Endothelial cell of umbilical vein (primary cell): ENCODE results near the gene FYB1. TPM values are rescaled to one million over a fixed set of nuclear protein-coding genes. Genes with fewer than 3 reads are reported as not detected.
A peak's percentile ranks its signal among the peaks of the same experiment; 100 is the strongest.

Experiments
- BruUV-seq: library from RNA; stranded (reverse); fragments of 400-500 nt; replicated peaks from 2 replicates; lab custom pipeline; 2021; lab: Mats Ljungman, UMichigan
- CTCF ChIA-PET: fragments of 300-600, 350-600 bp; sonication (Branson Sonifier 250); formaldehyde crosslinking; loops from one replicate; lab custom pipeline; 2021; ENCODE audit warnings: antibody characterized with exemption, inconsistent platforms; lab: Charles Lee
- POLR2A ChIA-PET: fragments of 300-600, 350-600 bp; sonication (Branson Sonifier 250); formaldehyde crosslinking; loops from one replicate; lab custom pipeline; 2021; ENCODE audit warnings: antibody characterized with exemption, inconsistent platforms; lab: Charles Lee
- DNase-seq: peaks from one replicate; pipeline ENCODE4 v3.0.0-alpha.2; 2011; ENCODE audit warnings: low read depth, low spot score
- FAIRE-seq: peaks from 2 replicates; lab custom pipeline; 2011; peaks lifted over from hg19 to GRCh38; lab: Jason Lieb, UNC
- H2AFZ ChIP-seq: 2 replicates; pipeline ENCODE4 v1.6.0; 2012; ENCODE audit warnings: low read depth, low read length, control low read depth, inconsistent platforms
- H3K27ac ChIP-seq: 2 replicates; pipeline ENCODE4 v1.5.1; 2011; ENCODE audit warnings: low read depth, mild to moderate bottlenecking, control low read depth, low read length, moderate library complexity; ENCODE audit not compliant: insufficient read depth
- H3K27me3 ChIP-seq, 2 experiments: 2 replicates each; pipeline versions ENCODE4 v1.6.0 to v1.6.1; 2011; ENCODE audit warnings: low read length in 2 of 2, mixed read lengths in 1 of 2; ENCODE audit not compliant: control insufficient read depth in 2 of 2, insufficient read depth in 2 of 2
- H3K36me3 ChIP-seq, 2 experiments: 2 replicates in 1 of 2; 3 replicates in 1 of 2; pipeline ENCODE4 v1.5.1; 2011; ENCODE audit warnings: low read length in 2 of 2, mild to moderate bottlenecking in 1 of 2, moderate library complexity in 1 of 2; ENCODE audit not compliant: control insufficient read depth in 2 of 2, insufficient read depth in 2 of 2; ENCODE audit errors: extremely low read depth in 1 of 2
- H3K4me1 ChIP-seq: 3 replicates; pipeline ENCODE4 v1.5.1; 2011; ENCODE audit warnings: mild to moderate bottlenecking, low read length; ENCODE audit not compliant: control insufficient read depth, insufficient read depth; ENCODE audit errors: extremely low read depth
- H3K4me2 ChIP-seq: 2 replicates; pipeline ENCODE4 v1.6.1; 2011; ENCODE audit warnings: low read length, control low read depth, mixed read lengths; ENCODE audit not compliant: insufficient read depth
- H3K4me3 ChIP-seq, 3 experiments: fragments of 200-600 bp in 1 of 3; sonication (generic), shearing (Covaris generic) in 1 of 3; replicated peaks in 1 of 3; 2 replicates each; pipeline ENCODE4 v1.5.1; 2011 to 2016; ENCODE audit warnings: control low read depth in 3 of 3, low read length in 3 of 3, mild to moderate bottlenecking in 2 of 3, inconsistent platforms in 1 of 3, low read depth in 1 of 3, moderate library complexity in 1 of 3; ENCODE audit not compliant: insufficient read depth in 1 of 3
- H3K79me2 ChIP-seq: 2 replicates; pipeline ENCODE4 v1.6.0; 2012; ENCODE audit warnings: low read length, inconsistent platforms; ENCODE audit not compliant: control insufficient read depth, insufficient read depth
- H3K9ac ChIP-seq: replicated peaks from 2 replicates; pipeline ENCODE3; 2011; ENCODE audit warnings: low read length, control low read depth; ENCODE audit not compliant: insufficient read depth; ENCODE audit errors: extremely low read depth
- H3K9me1 ChIP-seq: replicated peaks from 3 replicates; pipeline ENCODE4 v1.6.0; 2011; ENCODE audit warnings: mild to moderate bottlenecking, low read length; ENCODE audit not compliant: control insufficient read depth, insufficient read depth; ENCODE audit errors: extremely low read depth
- H3K9me3 ChIP-seq: replicated peaks from 2 replicates; pipeline ENCODE4 v1.5.1; 2012; ENCODE audit warnings: low read length, inconsistent platforms; ENCODE audit not compliant: control insufficient read depth, insufficient read depth
- H4K20me1 ChIP-seq: replicated peaks from 2 replicates; pipeline ENCODE3; 2011; ENCODE audit warnings: mild to moderate bottlenecking, low read length; ENCODE audit not compliant: control insufficient read depth, insufficient read depth; ENCODE audit errors: extremely low read depth
- EZH2 ChIP-seq: IDR thresholded peaks from 2 replicates; pipeline ENCODE4 v1.6.1; 2012; ENCODE audit warnings: borderline replicate concordance, low read depth, mild to moderate bottlenecking, moderate library complexity, low read length, inconsistent platforms; ENCODE audit not compliant: severe bottlenecking
- FOS ChIP-seq: IDR thresholded peaks from 2 replicates; pipeline ENCODE4 v1.6.1; 2011; ENCODE audit warnings: mild to moderate bottlenecking, low read length, moderate library complexity, borderline replicate concordance; ENCODE audit not compliant: insufficient read depth
- GATA2 ChIP-seq: IDR thresholded peaks from 2 replicates; pipeline ENCODE4 v1.7.0; 2011; ENCODE audit warnings: low read depth, mild to moderate bottlenecking, moderate library complexity, mixed read lengths, low read length; ENCODE audit not compliant: insufficient read length, insufficient read depth
- JUN ChIP-seq: IDR thresholded peaks from 2 replicates; pipeline ENCODE4 v1.6.1; 2011; ENCODE audit warnings: borderline replicate concordance, low read depth; ENCODE audit not compliant: insufficient read length, insufficient read depth
- MYC ChIP-seq: IDR thresholded peaks from one replicate; pipeline ENCODE4 v1.6.1; 2011; ENCODE audit warnings: mild to moderate bottlenecking, low read depth, low read length
- POLR2A ChIP-seq: IDR thresholded peaks from 2 replicates; pipeline ENCODE4 v1.6.1; 2012; ENCODE audit warnings: low read depth, mild to moderate bottlenecking, control low read depth, low read length
- POLR2AphosphoS5 ChIP-seq: IDR thresholded peaks from 2 replicates; pipeline ENCODE4 v1.6.1; 2012; ENCODE audit warnings: low read depth, mild to moderate bottlenecking, control low read depth, low read length, moderate library complexity; ENCODE audit not compliant: insufficient read depth
- dilution Hi-C: fragments of 300-500 bp; cut with MboI; formaldehyde crosslinking; loops from one replicate; pipeline ENCODE4 v1.15.0; 2019; ENCODE audit warnings: low sequenced_read_pairs; ENCODE audit not compliant: extremely low pct_ligation_motif_present
- intact Hi-C: fragments of 100-400 bp; cut with micrococcal nuclease; formaldehyde crosslinking; loops from one replicate; pipeline ENCODE4 v1.10.0; 2022
- polyA plus RNA-seq, 4 experiments: library from polyadenylated mRNA; depleted of rRNA in 3 of 4; stranded (reverse) in 3 of 4; unstranded in 1 of 4; fragments of >200 nt; gene quantifications; 2 replicates each; pipeline versions ENCODE4 v1.2.1 to v1.2.3, GENCODE V29; 2011 to 2012; ENCODE audit warnings: missing spikeins in 1 of 4
- total RNA-seq: library from RNA; stranded (reverse); gene quantifications from 2 replicates; pipeline ENCODE4 v1.2.3, GENCODE V29; 2021
- TF ChIP-seq, protein P1 (sequence below), 2 donors: IDR thresholded peaks; 1 replicate in 1 of 2; 2 replicates in 1 of 2; pipeline ENCODE4 v1.5.1; 2011; ENCODE audit warnings: low read length in 2 of 2, mild to moderate bottlenecking in 2 of 2, moderate library complexity in 2 of 2, control low read depth in 1 of 2, inconsistent platforms in 1 of 2, low read depth in 1 of 2; ENCODE audit not compliant: insufficient read depth in 1 of 2; ENCODE audit errors: extremely low read depth in 1 of 2
- TF ChIP-seq, protein P2 (sequence below): IDR thresholded peaks from 2 replicates; pipeline ENCODE4 v1.6.1; 2011; ENCODE audit not compliant: insufficient read depth, insufficient read length

FYB1 gene
- total and polyA plus RNA-seq, 2 donors (not counting 3 experiments of a cell fraction or from before 2014, with no cell fraction given): 0.44 TPM; not detected in 1

DNA sequence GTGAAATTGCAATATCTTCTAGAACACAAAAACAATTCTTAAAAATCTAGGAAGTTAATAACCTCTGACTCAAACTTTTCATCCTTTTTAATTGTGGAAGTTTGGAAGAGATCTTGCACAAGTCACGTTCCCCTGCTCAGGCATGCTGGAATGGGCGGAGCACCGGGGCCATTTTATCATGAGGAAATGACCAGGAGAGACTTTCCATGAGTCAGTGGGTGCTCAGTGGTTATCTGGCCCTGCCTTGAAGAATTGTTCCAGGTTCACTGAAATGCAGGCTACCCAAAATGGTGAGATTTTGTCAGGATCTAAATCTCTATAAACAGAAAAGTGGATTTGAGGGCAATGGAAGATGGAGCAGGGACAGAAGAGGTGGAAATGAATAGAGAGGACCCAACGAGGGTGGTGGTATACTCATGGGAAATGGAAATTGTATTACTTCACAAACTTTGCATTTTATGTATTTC is 61.2 kb downstream of the FYB1 start:
- intact Hi-C loops: no loop called here
- Histone ChIP-seq H3K36me3 (no peaks in the 10 kb centered on the region), H3K27me3 (no peaks in the 10 kb centered on the region), H3K79me2 (no peaks in the 10 kb centered on the region), H2AFZ (peak overlapping the region; percentile 29), H3K9ac (no peak overlapping the region), H3K4me2 (peak overlapping the region; percentile 8), H3K27ac (no peak overlapping the region), H4K20me1 (no peaks in the 10 kb centered on the region), H3K9me3 (no peaks in the 10 kb centered on the region), H3K4me1 (peaks cover 9% of the 10 kb centered on the region), H3K4me3 (no peak overlapping the region), H3K9me1 (no peaks in the 10 kb centered on the region)
- no peak for FAIRE-seq
- TF ChIP-seq, protein P1, sequence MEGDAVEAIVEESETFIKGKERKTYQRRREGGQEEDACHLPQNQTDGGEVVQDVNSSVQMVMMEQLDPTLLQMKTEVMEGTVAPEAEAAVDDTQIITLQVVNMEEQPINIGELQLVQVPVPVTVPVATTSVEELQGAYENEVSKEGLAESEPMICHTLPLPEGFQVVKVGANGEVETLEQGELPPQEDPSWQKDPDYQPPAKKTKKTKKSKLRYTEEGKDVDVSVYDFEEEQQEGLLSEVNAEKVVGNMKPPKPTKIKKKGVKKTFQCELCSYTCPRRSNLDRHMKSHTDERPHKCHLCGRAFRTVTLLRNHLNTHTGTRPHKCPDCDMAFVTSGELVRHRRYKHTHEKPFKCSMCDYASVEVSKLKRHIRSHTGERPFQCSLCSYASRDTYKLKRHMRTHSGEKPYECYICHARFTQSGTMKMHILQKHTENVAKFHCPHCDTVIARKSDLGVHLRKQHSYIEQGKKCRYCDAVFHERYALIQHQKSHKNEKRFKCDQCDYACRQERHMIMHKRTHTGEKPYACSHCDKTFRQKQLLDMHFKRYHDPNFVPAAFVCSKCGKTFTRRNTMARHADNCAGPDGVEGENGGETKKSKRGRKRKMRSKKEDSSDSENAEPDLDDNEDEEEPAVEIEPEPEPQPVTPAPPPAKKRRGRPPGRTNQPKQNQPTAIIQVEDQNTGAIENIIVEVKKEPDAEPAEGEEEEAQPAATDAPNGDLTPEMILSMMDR (IDR thresholded peaks at IDR 0.05; ENCODE audit: extremely low read depth in 1 of 2, insufficient read depth in 1 of 2, low read depth in 1 of 2, low read length in 2 of 2): no peak
- TF ChIP-seq MYC (no peak), POLR2AphosphoS5 (no peak), JUN (no peak), FOS (peak; percentile 84), EZH2 (no peak), POLR2A (no peak), GATA2 (peak; percentile 69)
- TF ChIP-seq, protein P2, sequence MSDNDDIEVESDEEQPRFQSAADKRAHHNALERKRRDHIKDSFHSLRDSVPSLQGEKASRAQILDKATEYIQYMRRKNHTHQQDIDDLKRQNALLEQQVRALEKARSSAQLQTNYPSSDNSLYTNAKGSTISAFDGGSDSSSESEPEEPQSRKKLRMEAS: no peak
- POLR2A ChIA-PET: no interaction called here
- CTCF ChIA-PET: interaction anchor here (1.2 kb wide), 1 partner anchor 77 kb away, joined by 3 read pairs; no protein-coding TSS in a partner anchor
- dilution Hi-C loops: no loop called here
- BruUV-seq: no TSS peak
- peak; percentile 32 for DNase-seq
